ENCODE results near the gene ZNF580. TPM values are rescaled to one million over a fixed set of nuclear protein-coding genes. Genes with fewer than 3 reads are reported as not detected.

Gene ZNF580
- total and polyA plus RNA-seq, 2 of the 13 experiments (the other 11 are each of a cell fraction or from before 2014, with no cell fraction given) = 4.4 to 6.0 TPM

- TF ChIP-seq MAZ (IDR thresholded peaks at IDR 0.05; ENCODE audit: borderline replicate concordance, low read depth, low read length) (peak; percentile 80; the same call in 1 of the 2 replicates), MAZ (CRISPR knock-in tag; IDR thresholded peaks at IDR 0.05; ENCODE audit: low read depth) (peak; percentile 84; the same call in 1 of the 2 replicates), SALL1 (CRISPR knock-in tag; IDR thresholded peaks at IDR 0.05) (peak; percentile 34; the same call in 1 of the 2 replicates), GATA4 (IDR thresholded peaks at IDR 0.05; ENCODE audit: borderline replicate concordance, low read depth) (no peak; the same call in 1 of the 2 replicates), POLR2G (IDR thresholded peaks at IDR 0.05; ENCODE audit: low read depth, low read length) (peak; percentile 54; the same call in 1 of the 2 replicates), ASH2L (IDR thresholded peaks at IDR 0.05; ENCODE audit: insufficient read length, low read depth, low read length) (peak; percentile 36), YY1 (IDR thresholded peaks at IDR 0.05; ENCODE audit: insufficient read depth, insufficient replicate concordance, low read depth, low read length) (peak; percentile 65), HNRNPK (IDR thresholded peaks at IDR 0.05; ENCODE audit: low read depth, low read length, poor library complexity, severe bottlenecking) (peak; percentile 82), ZNF280B (CRISPR knock-in tag; IDR thresholded peaks at IDR 0.05; ENCODE audit: borderline replicate concordance) (no peak), MEIS2 (CRISPR knock-in tag; IDR thresholded peaks at IDR 0.05) (peak; percentile 46; the same call in 1 of the 2 replicates), FOXA3 (CRISPR knock-in tag; IDR thresholded peaks at IDR 0.05) (0 out of 2 replicates have a peak, but pooled peaks have one; percentile 7), ZNF253 (CRISPR knock-in tag; IDR thresholded peaks at IDR 0.05; ENCODE audit: borderline replicate concordance) (no peak), ZNF329 (CRISPR knock-in tag; IDR thresholded peaks at IDR 0.05; ENCODE audit: low read depth) (no peak), TRIM22 (IDR thresholded peaks at IDR 0.05) (no peak), NR3C1 (CRISPR knock-in tag; IDR thresholded peaks at IDR 0.05) (no peak)
Measured at GRCh38 chr19:55640577-55641425, at the start of gene ZNF580 (continued).
